Prostate gland (tissue), 2 donors: ENCODE measurements around the gene RCAN1.

Experiments used
- POLR2A ChIP-seq: fragments of 450-650 bp; IDR thresholded peaks from one replicate; pipeline ENCODE4 v1.6.1; 2016; ENCODE audit warnings: antibody characterized with exemption, mild to moderate bottlenecking
- POLR2AphosphoS5 ChIP-seq: sonication (generic); formaldehyde crosslinking; IDR thresholded peaks from one replicate; pipeline ENCODE4 v1.6.1; 2017; ENCODE audit warnings: antibody characterized with exemption
- TF ChIP-seq, protein P1 (sequence below), 4 experiments: fragments of 200-600 bp in 2 of 4; fragments of 450-650 bp in 2 of 4; sonication (generic) in 2 of 4; IDR thresholded peaks; 1 replicate in 3 of 4; 2 replicates in 1 of 4; pipeline ENCODE4 v1.5.1; 2016 to 2019; ENCODE audit warnings: antibody characterized with exemption in 4 of 4, mild to moderate bottlenecking in 2 of 4, moderate library complexity in 2 of 4

DNA sequence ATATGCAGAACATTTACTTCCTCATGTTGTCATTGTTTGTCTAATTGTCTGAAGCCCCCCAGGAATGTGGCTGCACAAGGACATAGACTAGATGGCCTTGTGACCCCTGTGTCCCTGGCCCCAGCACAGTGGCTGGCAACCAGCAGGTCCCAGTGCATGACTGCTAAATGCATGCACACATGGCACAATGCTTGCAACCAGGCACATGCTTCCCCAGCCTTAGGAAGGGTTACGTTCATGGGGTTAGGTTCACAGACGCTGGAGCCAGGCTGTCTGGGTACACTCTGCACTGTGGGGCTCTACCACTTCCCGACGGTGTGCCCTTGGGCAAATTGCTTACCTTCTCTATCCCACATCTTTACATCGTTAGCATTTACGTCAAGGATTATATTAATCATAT, 32.6 kb upstream of the RCAN1 start:
- TF ChIP-seq, protein P1, sequence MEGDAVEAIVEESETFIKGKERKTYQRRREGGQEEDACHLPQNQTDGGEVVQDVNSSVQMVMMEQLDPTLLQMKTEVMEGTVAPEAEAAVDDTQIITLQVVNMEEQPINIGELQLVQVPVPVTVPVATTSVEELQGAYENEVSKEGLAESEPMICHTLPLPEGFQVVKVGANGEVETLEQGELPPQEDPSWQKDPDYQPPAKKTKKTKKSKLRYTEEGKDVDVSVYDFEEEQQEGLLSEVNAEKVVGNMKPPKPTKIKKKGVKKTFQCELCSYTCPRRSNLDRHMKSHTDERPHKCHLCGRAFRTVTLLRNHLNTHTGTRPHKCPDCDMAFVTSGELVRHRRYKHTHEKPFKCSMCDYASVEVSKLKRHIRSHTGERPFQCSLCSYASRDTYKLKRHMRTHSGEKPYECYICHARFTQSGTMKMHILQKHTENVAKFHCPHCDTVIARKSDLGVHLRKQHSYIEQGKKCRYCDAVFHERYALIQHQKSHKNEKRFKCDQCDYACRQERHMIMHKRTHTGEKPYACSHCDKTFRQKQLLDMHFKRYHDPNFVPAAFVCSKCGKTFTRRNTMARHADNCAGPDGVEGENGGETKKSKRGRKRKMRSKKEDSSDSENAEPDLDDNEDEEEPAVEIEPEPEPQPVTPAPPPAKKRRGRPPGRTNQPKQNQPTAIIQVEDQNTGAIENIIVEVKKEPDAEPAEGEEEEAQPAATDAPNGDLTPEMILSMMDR (IDR thresholded peaks at IDR 0.05), result no peak
- no peak for TF ChIP-seq POLR2A
- no peak for TF ChIP-seq POLR2AphosphoS5
